Measurements from ENCODE around the gene PRDM7. TPM values are rescaled to one million over a fixed set of nuclear protein-coding genes. Genes with fewer than 3 reads are reported as not detected.

The PRDM7 gene
- total and polyA plus RNA-seq, 2 donors (not counting 1 experiment from before 2014, with no cell fraction given) = not detected

GRCh38 chr16:90028985-90029384, 48.1 kb downstream of the PRDM7 start:
- ATAC-seq (ENCODE audit: low read depth) (no peak), DNase-seq (no peak)
- TF ChIP-seq EZH2 (IDR thresholded peaks at IDR 0.05; ENCODE audit: borderline replicate concordance, insufficient read depth, low read depth, low read length, poor library complexity, severe bottlenecking) = no peak
- TF ChIP-seq CTCF (IDR thresholded peaks at IDR 0.05) = no peak
- intact Hi-C loops (cut with micrococcal nuclease) = no loop called here
- H3K9me3 ChIP-seq (ENCODE audit: control extremely low read depth in 1 of 3, control insufficient read depth in 2 of 3, insufficient read depth in 1 of 3, low read length in 2 of 3) = no peaks in the 10 kb centered on the region
- Mint-ChIP-seq H3K4me3 (no peak overlapping the region), H3K27me3 (no peaks in the 10 kb centered on the region), H3K4me1 (peaks cover 6% of the 10 kb centered on the region), H3K27ac (no peak overlapping the region), H3K9me3 (ENCODE audit: insufficient read depth) (no peaks in the 10 kb centered on the region)
- no peaks in the 10 kb centered on the region for H4K20me1 ChIP-seq (ENCODE audit: control insufficient read depth, insufficient read depth, low read length, poor library complexity, severe bottlenecking)
- H3K9ac ChIP-seq (ENCODE audit: low read length) = no peak overlapping the region
- CTCF ChIA-PET = interaction anchor here (0.9 kb wide), 1 partner anchor 9 kb away, joined by 5 read pairs; no protein-coding TSS in a partner anchor
- no peak overlapping the region for H3K27ac ChIP-seq (ENCODE audit: low read length in 2 of 2)
- no peak overlapping the region for H3K4me3 ChIP-seq (ENCODE audit: control extremely low read depth in 1 of 5, extremely low read depth in 1 of 5, insufficient read depth in 1 of 5, low read depth in 2 of 5, low read length in 4 of 5)
- H3K4me2 ChIP-seq (replicated peaks; ENCODE audit: low read depth, low read length, poor library complexity, severe bottlenecking) = no peak overlapping the region
- POLR2A ChIA-PET = no interaction called here
- H3K79me2 ChIP-seq (ENCODE audit: control insufficient read depth, insufficient read depth, low read length) = no peaks in the 10 kb centered on the region
- H3K36me3 ChIP-seq (replicated peaks in 1 of 2; ENCODE audit: control extremely low read depth in 1 of 2, control insufficient read depth in 1 of 2, extremely low read depth in 1 of 2, insufficient read depth in 2 of 2, low read length in 1 of 2) = peaks cover 0 to 3% of the 10 kb centered on the region in 2 experiments
- H2AFZ ChIP-seq (ENCODE audit: insufficient read depth, low read depth, low read length, poor library complexity, severe bottlenecking) = no peak overlapping the region
- WGBS (ENCODE audit: insufficient coverage) = 98% methylated on average over 12 of the region's 12 CpGs
- H3K4me1 ChIP-seq (ENCODE audit: control insufficient read depth in 2 of 2, insufficient read depth in 2 of 2, low read length in 2 of 2) = peaks cover 6 to 8% of the 10 kb centered on the region in 2 donors
- H3K27me3 ChIP-seq (replicated peaks in 1 of 4; ENCODE audit: control extremely low read depth in 1 of 4, control insufficient read depth in 3 of 4, insufficient read depth in 4 of 4, low read length in 3 of 4) = no peaks in the 10 kb centered on the region

GRCh38 chr16:90027611-90028010, 49.5 kb downstream of the PRDM7 start:
- Histone ChIP-seq H3K4me2 (replicated peaks; ENCODE audit: low read depth, low read length, poor library complexity, severe bottlenecking) (no peak overlapping the region), H3K36me3 (replicated peaks in 1 of 2; ENCODE audit: control extremely low read depth in 1 of 2, control insufficient read depth in 1 of 2, extremely low read depth in 1 of 2, insufficient read depth in 2 of 2, low read length in 1 of 2) (peaks cover 0 to under 1% of the 10 kb centered on the region in 2 experiments), H3K4me3 (ENCODE audit: control extremely low read depth in 1 of 5, extremely low read depth in 1 of 5, insufficient read depth in 1 of 5, low read depth in 2 of 5, low read length in 4 of 5) (no peak overlapping the region), H3K79me2 (ENCODE audit: control insufficient read depth, insufficient read depth, low read length) (no peaks in the 10 kb centered on the region), H4K20me1 (ENCODE audit: control insufficient read depth, insufficient read depth, low read length, poor library complexity, severe bottlenecking) (no peaks in the 10 kb centered on the region), H3K27me3 (replicated peaks in 1 of 4; ENCODE audit: control extremely low read depth in 1 of 4, control insufficient read depth in 3 of 4, insufficient read depth in 4 of 4, low read length in 3 of 4) (peaks cover 0 to 5% (median 0%) of the 10 kb centered on the region in 4 experiments), H3K4me1 (ENCODE audit: control insufficient read depth in 2 of 2, insufficient read depth in 2 of 2, low read length in 2 of 2) (peaks cover 11 to 13% of the 10 kb centered on the region in 2 donors), H2AFZ (ENCODE audit: insufficient read depth, low read depth, low read length, poor library complexity, severe bottlenecking) (no peak overlapping the region), H3K27ac (ENCODE audit: low read length in 2 of 2) (no peak overlapping the region), H3K9me3 (ENCODE audit: control extremely low read depth in 1 of 3, control insufficient read depth in 2 of 3, insufficient read depth in 1 of 3, low read length in 2 of 3) (no peaks in the 10 kb centered on the region), H3K9ac (ENCODE audit: low read length) (no peak overlapping the region)
- H3K27me3 Mint-ChIP-seq = no peaks in the 10 kb centered on the region
- peaks cover 8% of the 10 kb centered on the region for H3K4me1 Mint-ChIP-seq
- intact Hi-C loops (cut with micrococcal nuclease) = no loop called here
- H3K27ac Mint-ChIP-seq = no peak overlapping the region
- WGBS (ENCODE audit: insufficient coverage) = 96% methylated on average over 16 of the region's 17 CpGs
- ChIA-PET POLR2A (no interaction called here), CTCF (no interaction called here)
- TF ChIP-seq CTCF (IDR thresholded peaks at IDR 0.05) (no peak), EZH2 (IDR thresholded peaks at IDR 0.05; ENCODE audit: borderline replicate concordance, insufficient read depth, low read depth, low read length, poor library complexity, severe bottlenecking) (no peak)
- no peak overlapping the region for H3K4me3 Mint-ChIP-seq
- no peak for ATAC-seq (ENCODE audit: low read depth)
- H3K9me3 Mint-ChIP-seq (ENCODE audit: insufficient read depth) = no peaks in the 10 kb centered on the region
- no peak for DNase-seq

All from B cell (primary cell).